ENCODE results near the gene CTIF. TPM values are rescaled to one million over a fixed set of nuclear protein-coding genes. Genes with fewer than 3 reads are reported as not detected.

CTIF gene
- total RNA-seq, 1 donor from 2014 or later = 51.5 TPM

DNA sequence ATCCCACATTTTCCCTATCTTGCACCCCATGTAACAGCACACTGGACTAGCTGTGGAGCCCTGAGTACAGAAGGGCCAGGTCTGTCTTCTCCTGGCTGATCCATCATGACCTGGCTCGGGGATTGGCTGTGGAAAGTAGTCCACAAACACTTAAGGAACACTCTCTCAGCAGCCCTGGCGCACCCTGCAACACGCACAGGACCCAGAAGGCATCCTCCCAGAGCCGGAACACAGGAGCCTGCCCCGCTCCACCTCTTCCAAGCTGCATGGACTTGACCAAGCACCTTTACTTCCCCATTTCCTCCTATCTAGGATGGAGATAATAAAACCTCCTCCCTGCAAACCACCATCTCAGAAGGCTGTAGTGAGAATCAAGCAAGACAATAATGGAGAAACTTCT is 151.7 kb downstream of the CTIF start:
- H3K9me3 Mint-ChIP-seq (ENCODE audit: unreplicated experiment) = no peaks in the 10 kb centered on the region
- H3K4me3 Mint-ChIP-seq (ENCODE audit: unreplicated experiment) = peak overlapping the region; percentile 28
- TF ChIP-seq, protein P1, sequence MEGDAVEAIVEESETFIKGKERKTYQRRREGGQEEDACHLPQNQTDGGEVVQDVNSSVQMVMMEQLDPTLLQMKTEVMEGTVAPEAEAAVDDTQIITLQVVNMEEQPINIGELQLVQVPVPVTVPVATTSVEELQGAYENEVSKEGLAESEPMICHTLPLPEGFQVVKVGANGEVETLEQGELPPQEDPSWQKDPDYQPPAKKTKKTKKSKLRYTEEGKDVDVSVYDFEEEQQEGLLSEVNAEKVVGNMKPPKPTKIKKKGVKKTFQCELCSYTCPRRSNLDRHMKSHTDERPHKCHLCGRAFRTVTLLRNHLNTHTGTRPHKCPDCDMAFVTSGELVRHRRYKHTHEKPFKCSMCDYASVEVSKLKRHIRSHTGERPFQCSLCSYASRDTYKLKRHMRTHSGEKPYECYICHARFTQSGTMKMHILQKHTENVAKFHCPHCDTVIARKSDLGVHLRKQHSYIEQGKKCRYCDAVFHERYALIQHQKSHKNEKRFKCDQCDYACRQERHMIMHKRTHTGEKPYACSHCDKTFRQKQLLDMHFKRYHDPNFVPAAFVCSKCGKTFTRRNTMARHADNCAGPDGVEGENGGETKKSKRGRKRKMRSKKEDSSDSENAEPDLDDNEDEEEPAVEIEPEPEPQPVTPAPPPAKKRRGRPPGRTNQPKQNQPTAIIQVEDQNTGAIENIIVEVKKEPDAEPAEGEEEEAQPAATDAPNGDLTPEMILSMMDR (IDR thresholded peaks at IDR 0.05; ENCODE audit: unreplicated experiment) = no peak
- H3K27ac Mint-ChIP-seq (ENCODE audit: unreplicated experiment) = no peak overlapping the region
- H3K4me1 Mint-ChIP-seq (ENCODE audit: unreplicated experiment) = peaks cover 45% of the 10 kb centered on the region
- DNase-seq (ENCODE audit: low spot score) = no peak
- peaks cover 19% of the 10 kb centered on the region for H3K36me3 Mint-ChIP-seq (ENCODE audit: low read depth, unreplicated experiment)
- H3K27me3 Mint-ChIP-seq (ENCODE audit: unreplicated experiment) = peaks cover 7% of the 10 kb centered on the region

DNA sequence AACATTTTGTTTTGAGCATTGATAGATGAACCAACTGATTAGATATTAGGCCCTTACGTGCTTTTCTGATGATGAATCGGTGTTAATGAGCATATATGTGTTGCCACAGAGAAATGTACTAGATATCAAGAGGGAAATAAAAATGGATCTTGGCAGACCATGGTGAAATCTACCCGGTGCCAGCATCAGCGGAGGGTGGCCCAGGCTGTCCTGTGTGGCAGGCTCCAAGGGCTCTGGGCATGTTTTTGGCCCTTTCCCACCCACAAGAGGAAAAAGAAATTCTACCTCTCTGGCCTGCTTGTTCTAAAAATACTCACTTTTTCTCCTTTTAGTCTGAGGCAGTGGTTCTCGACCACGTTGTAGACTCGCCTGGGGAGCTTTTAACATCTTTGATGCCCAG is 154.2 kb downstream of the CTIF start:
- Mint-ChIP-seq H3K4me3 (ENCODE audit: unreplicated experiment) (no peak overlapping the region), H3K4me1 (ENCODE audit: unreplicated experiment) (peaks cover 48% of the 10 kb centered on the region), H3K27ac (ENCODE audit: unreplicated experiment) (no peak overlapping the region), H3K27me3 (ENCODE audit: unreplicated experiment) (peaks cover 7% of the 10 kb centered on the region), H3K9me3 (ENCODE audit: unreplicated experiment) (no peaks in the 10 kb centered on the region), H3K36me3 (ENCODE audit: low read depth, unreplicated experiment) (peaks cover 14% of the 10 kb centered on the region)
- TF ChIP-seq, protein P1 (IDR thresholded peaks at IDR 0.05; ENCODE audit: unreplicated experiment) = no peak
- DNase-seq (ENCODE audit: low spot score) = no peak

DNA sequence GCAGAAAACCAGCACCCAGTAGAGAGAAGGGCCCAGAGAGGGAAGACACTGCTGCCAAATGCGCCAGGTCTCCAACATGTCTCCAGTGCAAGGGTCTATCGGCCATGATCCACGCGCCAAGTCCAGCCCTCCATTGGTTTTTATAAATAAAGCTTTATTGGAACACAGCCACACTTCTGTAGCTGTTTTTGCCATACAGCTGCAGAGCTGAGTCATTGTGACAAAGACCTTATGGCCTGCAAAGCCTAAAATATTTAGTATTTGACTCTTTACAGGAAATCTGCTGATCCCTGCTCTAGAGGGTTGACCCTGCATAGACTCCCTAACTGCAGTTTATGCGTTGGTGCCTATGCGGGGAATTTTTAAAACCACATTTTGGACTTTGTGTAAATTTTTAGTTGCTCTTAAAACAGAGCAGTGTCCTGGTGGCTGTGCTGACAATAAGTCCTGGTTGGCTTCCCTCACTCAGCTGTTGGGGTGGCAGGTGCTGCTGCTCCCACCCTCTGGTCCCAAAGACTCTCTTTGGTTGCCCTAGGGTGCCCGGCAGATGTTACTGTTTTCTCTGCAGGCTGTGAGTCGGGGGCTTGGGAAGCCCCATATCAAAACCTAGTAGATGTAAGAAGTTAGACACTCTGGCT is 154.9 kb downstream of the CTIF start:
- Mint-ChIP-seq H3K4me1 (ENCODE audit: unreplicated experiment) (peaks cover 49% of the 10 kb centered on the region), H3K4me3 (ENCODE audit: unreplicated experiment) (no peak overlapping the region), H3K9me3 (ENCODE audit: unreplicated experiment) (no peaks in the 10 kb centered on the region), H3K27me3 (ENCODE audit: unreplicated experiment) (peaks cover 7% of the 10 kb centered on the region), H3K36me3 (ENCODE audit: low read depth, unreplicated experiment) (peaks cover 14% of the 10 kb centered on the region), H3K27ac (ENCODE audit: unreplicated experiment) (no peak overlapping the region)
- TF ChIP-seq, protein P1 (IDR thresholded peaks at IDR 0.05; ENCODE audit: unreplicated experiment) = no peak
- DNase-seq (ENCODE audit: low spot score) = no peak

DNA sequence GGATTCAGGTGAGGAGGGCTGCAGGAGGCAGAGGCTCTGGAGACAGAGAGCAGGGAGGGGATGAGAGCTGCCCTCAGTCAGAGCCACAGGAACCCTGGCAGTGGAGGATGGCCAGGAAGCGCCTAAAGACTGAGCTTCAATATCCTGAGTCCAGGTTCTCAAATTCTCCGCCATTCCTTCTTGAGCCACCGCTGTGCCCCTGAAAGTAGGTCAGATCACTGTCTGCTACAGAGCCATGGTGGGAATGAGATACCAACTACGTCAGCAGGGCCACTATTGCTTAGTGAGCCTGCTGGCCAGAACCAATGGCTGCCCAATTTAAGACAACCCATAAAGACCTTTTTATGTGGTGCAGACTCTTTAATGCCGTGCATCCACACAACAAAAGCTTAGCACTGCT is 155.5 kb downstream of the CTIF start:
- Mint-ChIP-seq H3K9me3 (ENCODE audit: unreplicated experiment) (no peaks in the 10 kb centered on the region), H3K27me3 (ENCODE audit: unreplicated experiment) (peaks cover 7% of the 10 kb centered on the region), H3K4me1 (ENCODE audit: unreplicated experiment) (peaks cover 49% of the 10 kb centered on the region), H3K4me3 (ENCODE audit: unreplicated experiment) (no peak overlapping the region), H3K36me3 (ENCODE audit: low read depth, unreplicated experiment) (peaks cover 14% of the 10 kb centered on the region), H3K27ac (ENCODE audit: unreplicated experiment) (no peak overlapping the region)
- no peak for DNase-seq (ENCODE audit: low spot score)
- TF ChIP-seq, protein P1 (IDR thresholded peaks at IDR 0.05; ENCODE audit: unreplicated experiment) = no peak

DNA sequence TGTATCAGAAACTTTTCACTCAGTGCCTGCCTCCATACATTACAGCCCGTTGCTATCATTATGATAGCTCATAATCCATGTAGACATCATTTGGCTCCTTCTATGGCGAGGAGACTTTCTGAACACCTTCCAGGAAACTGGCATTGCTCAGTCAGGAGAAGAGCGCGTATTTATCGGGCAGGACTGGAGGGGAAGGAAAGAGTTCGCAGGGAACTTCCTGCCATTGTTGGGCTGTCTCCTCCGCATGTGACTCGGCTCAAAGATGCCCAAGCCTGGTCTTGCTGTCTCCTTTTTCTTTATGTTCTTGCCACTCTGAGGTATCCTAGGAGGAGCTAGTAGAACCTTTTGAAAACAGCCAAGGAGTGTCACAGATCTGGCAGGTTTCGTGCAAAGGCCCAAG is 156.8 kb downstream of the CTIF start:
- H3K4me1 Mint-ChIP-seq (ENCODE audit: unreplicated experiment) = peaks cover 43% of the 10 kb centered on the region
- H3K27ac Mint-ChIP-seq (ENCODE audit: unreplicated experiment) = peak overlapping the region; percentile 97
- TF ChIP-seq, protein P1 (IDR thresholded peaks at IDR 0.05; ENCODE audit: unreplicated experiment) = no peak
- peaks cover 6% of the 10 kb centered on the region for H3K27me3 Mint-ChIP-seq (ENCODE audit: unreplicated experiment)
- peak; percentile 48 for DNase-seq (ENCODE audit: low spot score)
- H3K4me3 Mint-ChIP-seq (ENCODE audit: unreplicated experiment) = no peak overlapping the region
- peaks cover 14% of the 10 kb centered on the region for H3K36me3 Mint-ChIP-seq (ENCODE audit: low read depth, unreplicated experiment)
- no peaks in the 10 kb centered on the region for H3K9me3 Mint-ChIP-seq (ENCODE audit: unreplicated experiment)
